GM20431 (cell line): Measurements from ENCODE around the gene RPUSD3.
"Not testable (repeated sequence)": the region's sequence is repeated elsewhere in the genome, so short reads cannot be mapped to it uniquely, and the experiment has no call there.

ENCODE experiments used
- in situ Hi-C: fragments of 300-500 bp; cut with MseI, MboI; formaldehyde crosslinking; loops from one replicate; pipeline ENCODE4 v1.15.0; 2020; ENCODE audit warnings: low sequenced_read_pairs; ENCODE audit not compliant: unreplicated experiment

RPUSD3 gene

GRCh38 chr3:9843715-9844438 is at the start of gene RPUSD3:
Gene RPUSD3, minus strand, starts transcription at chr3:9844008. Its CDS starts 18 bp downstream, at chr3:9843990.
- in situ Hi-C loops = no loop called here

GRCh38 chr3:9891072-9891622 is 47.3 kb upstream of the RPUSD3 start:
- in situ Hi-C loops = no loop called here

GRCh38 chr3:9890249-9891071 is 46.7 kb upstream of the RPUSD3 start, which contains the start of gene JAGN1:
Gene JAGN1, plus strand, starts transcription at chr3:9890610. Its CDS starts 113 bp downstream, at chr3:9890723.
- in situ Hi-C loops = no loop called here

GRCh38 chr3:9889405-9889804 is 45.6 kb upstream of the RPUSD3 start:
- in situ Hi-C loops = no loop called here

GRCh38 chr3:9888540-9888939 is 44.7 kb upstream of the RPUSD3 start:
- in situ Hi-C loops = no loop called here

GRCh38 chr3:9887480-9887879 is 43.7 kb upstream of the RPUSD3 start:
- in situ Hi-C loops = no loop called here

- in situ Hi-C loops = no loop called here
Measured at GRCh38 chr3:9886328-9886727, 42.5 kb upstream of the RPUSD3 start.

GRCh38 chr3:9884555-9885165 is 40.9 kb upstream of the RPUSD3 start:
- in situ Hi-C loops = no loop called here

GRCh38 chr3:9883706-9884554 is 40.1 kb upstream of the RPUSD3 start:
- in situ Hi-C loops = no loop called here

- in situ Hi-C loops = no loop called here
Measured at GRCh38 chr3:9881441-9881840, 37.6 kb upstream of the RPUSD3 start.

GRCh38 chr3:9879830-9880549 is 36.2 kb upstream of the RPUSD3 start, which contains the start of gene CIDEC:
Gene CIDEC, minus strand, starts transcription at chr3:9880253. Its CDS starts 1,767 bp downstream, at chr3:9878486.
- in situ Hi-C loops = no loop called here

GRCh38 chr3:9878700-9879099 is 34.9 kb upstream of the RPUSD3 start:
- in situ Hi-C loops = no loop called here

GRCh38 chr3:9876991-9877390 is 33.2 kb upstream of the RPUSD3 start:
- in situ Hi-C loops = no loop called here

- in situ Hi-C loops = not testable (repeated sequence)
Measured at GRCh38 chr3:9876255-9876654, 32.4 kb upstream of the RPUSD3 start.

- in situ Hi-C loops = no loop called here
Measured at GRCh38 chr3:9875448-9875847, 31.6 kb upstream of the RPUSD3 start.

GRCh38 chr3:9872067-9872466 is 28.3 kb upstream of the RPUSD3 start:
- in situ Hi-C loops = not testable (repeated sequence)

GRCh38 chr3:9870978-9871377 is 27.2 kb upstream of the RPUSD3 start:
- in situ Hi-C loops = no loop called here

- in situ Hi-C loops = no loop called here
Measured at GRCh38 chr3:9869955-9870354, 26.1 kb upstream of the RPUSD3 start.

- in situ Hi-C loops = no loop called here
Measured at GRCh38 chr3:9867106-9867505, 23.3 kb upstream of the RPUSD3 start.
